Fibroblast of skin of right quadriceps (primary cell): Measurements from ENCODE around the gene SLC37A3.
"Not testable (repeated sequence)": the region's sequence is repeated elsewhere in the genome, so short reads cannot be mapped to it uniquely, and the experiment has no call there.

Source experiments
- DNase-seq: peaks from one replicate; pipeline ENCODE4 v3.0.0-alpha.2; 2013

SLC37A3 gene

GRCh38 chr7:140342727-140343514 lies 55.4 kb downstream of the SLC37A3 start:
- DNase-seq, result peak; percentile 23

DNA sequence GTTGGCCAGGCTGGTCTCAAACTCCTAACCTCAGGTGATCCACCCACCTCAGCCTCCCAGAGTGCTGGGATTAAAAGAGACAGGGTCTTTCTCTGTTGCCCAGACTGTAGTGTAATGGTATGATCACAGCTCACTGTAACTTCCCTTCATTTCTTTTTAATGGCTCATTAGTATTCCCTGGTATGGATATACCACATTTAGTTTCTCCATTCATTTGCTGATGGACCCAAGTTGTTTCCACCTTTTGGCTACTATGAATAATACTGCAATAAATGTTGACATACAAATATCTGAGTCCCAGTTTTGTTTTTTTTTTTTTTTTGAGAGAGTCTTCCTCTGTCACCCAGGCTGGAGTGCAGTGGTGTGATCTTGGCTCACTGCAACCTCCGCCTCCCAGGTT lies 59.4 kb downstream of the SLC37A3 start:
- DNase-seq, result not testable (repeated sequence)

DNA sequence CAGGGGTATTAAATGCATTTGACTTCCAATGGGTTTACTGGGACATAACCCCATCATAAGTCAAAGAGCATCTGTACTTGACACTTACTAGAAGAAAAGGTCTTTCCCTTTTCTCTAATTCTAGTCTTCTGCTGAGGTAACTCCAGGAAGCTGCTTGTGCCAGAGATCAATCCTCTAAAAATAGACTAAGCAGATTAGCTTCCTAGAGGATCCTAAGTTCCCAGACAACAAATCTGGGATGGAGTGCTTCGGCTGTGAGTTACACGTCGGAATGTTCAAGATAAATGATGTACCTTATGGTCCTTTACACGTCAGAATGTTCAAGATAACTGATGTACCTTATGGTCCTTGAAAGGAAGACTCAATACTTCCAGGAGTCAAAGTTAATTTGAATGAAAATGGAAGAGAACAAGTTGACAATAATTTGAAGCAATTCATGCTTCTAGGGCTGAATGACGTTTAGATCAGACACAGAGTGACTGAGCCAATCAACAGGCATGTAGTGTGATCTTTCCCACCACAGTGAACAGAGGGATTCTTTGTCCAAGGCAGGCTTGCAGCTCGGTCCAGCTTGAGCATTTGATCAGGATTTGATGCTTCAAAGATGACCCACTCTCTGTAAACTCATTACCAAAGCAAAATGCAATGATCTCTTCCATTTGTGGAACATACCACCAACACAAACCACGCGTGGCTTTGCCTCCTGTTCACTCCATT lies 63.8 kb downstream of the SLC37A3 start:
- no peak for DNase-seq

- no peak for DNase-seq
Observed at GRCh38 chr7:140333686-140334085, 64.6 kb downstream of the SLC37A3 start.

- no peak for DNase-seq
Observed at GRCh38 chr7:140333223-140333622, 65.1 kb downstream of the SLC37A3 start.

DNA sequence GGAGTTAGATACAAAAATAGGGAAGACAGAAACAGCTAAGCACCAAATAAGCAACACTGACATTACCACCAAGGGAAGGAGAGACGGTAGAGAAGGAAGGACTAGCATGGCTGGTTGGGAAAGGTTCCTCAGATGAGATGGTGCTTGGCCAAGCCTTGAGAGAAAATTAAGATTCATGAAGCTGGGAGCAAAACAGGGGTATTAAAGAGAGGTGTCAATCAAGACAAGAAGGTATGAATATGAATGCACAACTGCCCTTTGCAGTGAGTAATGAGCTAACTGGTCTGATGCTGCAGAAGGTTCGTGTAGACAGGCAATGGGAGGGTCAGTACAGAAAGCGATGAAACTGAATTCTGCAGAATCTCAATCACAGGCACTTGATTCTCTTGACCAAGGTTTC lies 67.7 kb downstream of the SLC37A3 start:
- no peak for DNase-seq

- DNase-seq, result no peak
Observed at GRCh38 chr7:140330128-140330527, 68.2 kb downstream of the SLC37A3 start.

GRCh38 chr7:140327261-140327661 lies 71.1 kb downstream of the SLC37A3 start:
- DNase-seq, result no peak

DNA sequence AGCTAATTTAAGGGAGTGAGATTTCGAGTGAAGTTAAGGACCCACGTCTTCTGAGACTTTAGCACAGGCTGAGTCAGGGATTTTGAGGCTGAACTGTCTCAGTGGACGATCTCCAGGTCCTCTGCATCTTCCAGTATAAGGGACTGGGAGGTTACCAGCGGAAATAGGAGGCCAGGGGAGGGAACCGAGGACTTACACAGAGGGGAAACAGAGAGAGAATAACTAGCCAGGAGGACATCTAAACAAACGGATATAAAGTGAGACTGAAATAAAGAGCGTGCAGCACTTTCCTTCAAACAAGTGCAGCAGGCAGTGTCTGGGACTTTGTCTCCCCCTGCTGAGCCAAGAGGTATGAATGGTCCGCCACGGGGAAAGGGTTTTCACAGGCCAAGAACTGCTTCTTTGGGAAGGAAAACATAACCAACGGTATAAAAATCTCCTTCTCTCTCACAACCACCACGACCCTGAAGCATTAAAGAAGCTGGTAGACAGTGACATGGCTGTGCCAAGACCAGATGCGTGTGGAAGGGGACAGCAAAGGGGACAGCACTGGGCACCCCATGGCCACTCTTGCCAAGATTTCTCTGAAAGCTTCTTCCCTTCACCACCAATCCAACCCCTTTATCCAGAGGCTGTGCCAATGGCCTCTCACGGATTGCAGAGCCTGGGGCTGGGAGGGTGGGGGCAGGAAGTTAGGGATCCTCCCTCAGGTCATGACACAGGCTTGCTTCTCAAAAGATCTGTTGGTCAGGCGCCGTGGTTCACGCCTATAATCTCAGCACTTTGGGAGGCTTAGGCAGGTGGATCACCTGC lies 72.0 kb downstream of the SLC37A3 start:
- peak; percentile 52 for DNase-seq

- no peak for DNase-seq
Observed at GRCh38 chr7:140325600-140325999, 72.7 kb downstream of the SLC37A3 start.

DNA sequence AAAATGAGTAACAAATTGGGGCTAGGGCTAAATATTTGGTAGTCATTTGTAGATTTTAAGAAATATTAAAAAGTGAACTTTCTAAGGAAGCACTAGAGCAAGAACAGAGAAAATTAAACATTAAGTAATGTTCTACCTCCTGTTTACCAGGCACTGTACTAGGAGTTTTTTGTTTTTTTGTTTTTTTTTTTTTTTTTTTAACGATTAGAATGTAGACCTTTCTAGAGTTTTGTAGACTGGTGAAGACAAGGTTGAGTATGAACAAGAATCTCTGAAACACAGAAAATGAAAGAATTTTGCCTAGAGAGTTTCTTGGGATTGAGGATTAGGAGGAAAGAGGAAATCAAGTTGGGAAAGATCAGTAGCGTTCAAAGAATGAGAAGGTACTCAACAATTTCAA lies 73.6 kb downstream of the SLC37A3 start:
- no peak for DNase-seq

GRCh38 chr7:140322759-140323158 lies 75.6 kb downstream of the SLC37A3 start:
- DNase-seq, result no peak

DNA sequence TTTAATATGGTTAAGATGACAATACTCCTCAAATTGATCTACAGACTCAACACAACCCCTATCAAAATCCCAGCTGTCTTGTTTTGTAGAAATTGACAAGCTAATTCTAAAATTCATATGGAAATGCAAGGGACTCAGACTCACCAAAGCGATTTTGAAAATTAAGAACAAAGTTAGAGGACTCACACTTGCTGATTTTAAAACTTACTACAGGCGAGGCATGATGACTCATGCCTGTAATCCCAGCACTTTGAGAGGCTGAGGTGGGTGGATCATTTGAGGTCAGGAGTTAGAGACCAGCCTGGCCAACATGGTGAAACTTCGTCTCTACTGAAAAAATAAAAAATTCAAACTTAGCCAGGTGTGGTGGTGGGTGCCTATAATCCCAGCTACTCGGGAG lies 78.3 kb downstream of the SLC37A3 start:
- DNase-seq, result not testable (repeated sequence)

GRCh38 chr7:140317999-140318398 lies 80.3 kb downstream of the SLC37A3 start:
- DNase-seq, result no peak

GRCh38 chr7:140317597-140317996 lies 80.7 kb downstream of the SLC37A3 start:
- no peak for DNase-seq

DNA sequence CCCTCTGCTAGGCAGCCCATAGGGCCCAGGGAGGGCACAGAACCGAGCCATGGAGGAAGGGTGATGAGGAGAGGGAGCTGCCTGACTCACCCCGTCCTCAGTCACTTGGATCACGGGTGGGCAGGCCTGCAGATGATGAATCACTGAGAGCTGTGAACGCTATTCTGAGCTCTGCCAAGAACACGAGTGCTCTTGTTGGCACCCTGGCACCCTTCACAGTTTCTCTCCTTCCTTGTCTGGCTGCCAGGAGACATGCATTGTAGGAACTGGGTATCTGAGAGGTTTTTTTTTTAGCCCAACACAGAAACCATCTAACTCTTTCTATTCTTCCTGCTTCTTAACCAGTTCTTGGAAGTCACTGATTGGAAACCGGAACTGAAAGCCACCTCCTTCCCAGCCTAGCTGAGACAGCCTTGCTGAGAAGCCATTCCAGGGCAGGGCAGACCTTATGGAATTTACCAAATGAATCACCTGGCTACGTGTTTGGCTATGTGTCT lies 82.1 kb downstream of the SLC37A3 start:
- peak; percentile 53 for DNase-seq

DNA sequence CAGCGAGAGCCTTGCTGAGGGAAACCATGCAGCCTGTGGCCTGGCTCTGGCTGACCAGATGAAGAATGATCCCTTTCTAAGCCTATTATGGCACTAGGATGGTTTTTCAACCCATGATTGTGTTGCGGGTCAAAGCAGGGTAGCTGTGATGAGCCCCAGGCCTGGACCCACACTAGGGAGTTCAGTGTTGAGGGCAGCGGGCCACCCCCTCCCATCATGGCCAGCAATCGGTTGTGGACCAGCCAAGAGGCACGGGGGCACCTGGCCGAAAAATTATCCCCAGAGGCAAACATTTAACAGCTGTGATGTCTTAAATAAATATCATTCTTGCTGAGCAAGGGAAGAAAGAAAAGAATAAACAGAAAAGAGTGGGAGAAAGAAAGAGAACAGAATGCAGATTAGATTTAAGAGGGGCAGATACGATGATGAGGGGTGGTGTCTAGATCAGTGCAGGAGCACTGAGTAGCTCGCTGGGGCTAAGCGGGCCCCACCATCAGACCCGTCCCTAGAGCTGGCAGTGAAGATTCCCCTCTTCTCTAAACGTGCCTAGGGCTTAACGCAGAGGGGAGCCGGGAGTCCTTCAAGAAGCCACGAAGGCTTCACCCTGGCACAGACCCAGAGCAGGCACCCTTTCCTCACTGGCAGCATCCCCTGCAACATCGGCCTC lies 82.7 kb downstream of the SLC37A3 start:
- DNase-seq, result no peak

DNA sequence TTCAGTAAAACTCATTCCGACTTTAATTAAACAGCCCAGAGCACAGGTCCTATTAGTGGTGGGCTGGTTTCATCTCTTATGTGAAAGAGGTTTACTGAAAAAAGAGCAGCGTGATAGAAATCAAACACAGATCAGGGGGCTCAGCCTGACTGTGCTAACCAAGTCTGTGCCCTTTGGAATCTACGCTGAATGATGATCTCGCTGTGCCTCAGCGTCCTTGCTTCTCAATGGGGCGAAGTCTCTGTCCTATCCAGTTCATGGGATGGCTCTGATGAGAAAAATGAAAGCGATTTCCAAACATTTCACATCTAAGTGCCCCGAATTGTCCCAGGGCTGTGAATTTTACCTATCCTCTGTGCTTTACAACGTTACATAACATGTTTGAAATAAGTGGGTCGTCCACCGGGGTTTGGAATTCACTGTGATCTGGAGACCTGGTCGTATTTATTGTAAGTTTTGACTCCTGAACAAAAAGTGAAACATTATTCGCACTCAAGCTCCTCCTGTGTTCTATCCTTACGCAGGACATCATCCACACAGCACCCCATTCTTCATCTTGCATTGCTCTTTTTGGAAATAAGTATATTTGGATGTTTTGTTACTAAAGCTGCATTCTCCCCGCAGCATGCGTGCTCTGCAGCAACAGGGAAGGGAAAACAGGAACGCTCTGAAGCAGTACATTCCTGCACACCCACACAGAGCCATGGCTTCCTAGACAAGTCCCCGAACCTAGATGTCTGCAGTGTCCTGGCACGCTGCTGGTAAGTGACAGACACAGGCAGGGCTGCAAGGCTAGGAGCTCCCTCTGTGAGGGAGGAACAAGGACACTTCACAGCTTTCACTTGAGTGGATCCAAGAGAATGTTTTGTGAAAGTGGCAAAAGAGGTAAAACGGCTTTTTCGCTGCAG lies 83.5 kb downstream of the SLC37A3 start:
- no peak for DNase-seq

GRCh38 chr7:140312141-140312846 lies 86.0 kb downstream of the SLC37A3 start:
- no peak for DNase-seq

DNA sequence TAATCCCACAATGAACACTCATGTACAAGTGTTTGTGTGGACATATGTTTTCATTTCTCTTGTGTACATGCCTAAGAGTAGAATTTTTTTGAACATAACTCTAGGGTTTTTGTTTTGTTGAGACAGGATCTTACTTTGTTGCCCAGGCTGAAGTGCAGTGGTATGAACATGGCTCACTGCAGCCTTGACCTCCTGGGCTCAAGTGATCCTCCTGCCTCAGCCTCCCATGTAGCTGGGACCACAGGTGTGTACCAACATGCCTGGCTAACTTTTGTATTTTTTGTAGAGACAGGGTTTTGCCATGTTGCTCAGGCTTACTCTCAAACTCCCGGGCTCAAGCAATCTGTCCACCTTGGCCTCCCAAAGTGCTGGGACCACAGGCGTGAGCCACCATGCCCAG lies 87.2 kb downstream of the SLC37A3 start:
- not testable (repeated sequence) for DNase-seq
